Measurements from ENCODE around the gene ARHGAP15. TPM values are rescaled to one million over a fixed set of nuclear protein-coding genes. Genes with fewer than 3 reads are reported as not detected.
A peak's percentile ranks its signal among the peaks of the same experiment; 100 is the strongest.

The ARHGAP15 gene
- total RNA-seq, 2 donors from 2014 or later = 0.41 to 4.3 TPM

DNA sequence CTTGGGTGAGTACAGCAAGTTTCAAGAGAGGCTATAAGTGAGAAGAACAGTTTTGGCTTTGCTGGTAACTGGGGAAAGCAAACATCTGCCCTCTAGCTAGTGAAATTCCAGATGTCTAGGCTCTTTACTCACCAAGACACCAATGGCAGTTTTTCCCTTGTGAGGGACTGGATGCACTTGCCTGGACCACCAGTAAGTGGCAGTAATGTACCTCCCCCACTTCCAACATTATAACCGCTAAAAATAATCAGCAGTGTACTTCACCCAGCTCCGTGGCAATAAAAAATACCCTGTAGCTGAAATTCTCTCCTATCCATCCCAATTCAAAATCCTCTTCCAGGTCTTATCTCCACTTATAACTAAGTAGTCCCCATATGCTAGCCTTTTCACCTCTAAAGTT is 383.9 kb downstream of the ARHGAP15 start:
- WGBS = 29% methylated on average over 2 of the region's 2 CpGs
- intact Hi-C loops (cut with DNase I) = no loop called here
- Histone ChIP-seq H3K4me1 (replicated peaks) (no peaks in the 10 kb centered on the region), H3K27me3 (replicated peaks; ENCODE audit: insufficient read depth) (no peaks in the 10 kb centered on the region), H3K36me3 (no peaks in the 10 kb centered on the region), H3K9me3 (no peaks in the 10 kb centered on the region), H3K27ac (no peak overlapping the region), H3K4me3 (no peak overlapping the region)
- no peak for DNase-seq (ENCODE audit: low spot score)
- TF ChIP-seq, protein P1, sequence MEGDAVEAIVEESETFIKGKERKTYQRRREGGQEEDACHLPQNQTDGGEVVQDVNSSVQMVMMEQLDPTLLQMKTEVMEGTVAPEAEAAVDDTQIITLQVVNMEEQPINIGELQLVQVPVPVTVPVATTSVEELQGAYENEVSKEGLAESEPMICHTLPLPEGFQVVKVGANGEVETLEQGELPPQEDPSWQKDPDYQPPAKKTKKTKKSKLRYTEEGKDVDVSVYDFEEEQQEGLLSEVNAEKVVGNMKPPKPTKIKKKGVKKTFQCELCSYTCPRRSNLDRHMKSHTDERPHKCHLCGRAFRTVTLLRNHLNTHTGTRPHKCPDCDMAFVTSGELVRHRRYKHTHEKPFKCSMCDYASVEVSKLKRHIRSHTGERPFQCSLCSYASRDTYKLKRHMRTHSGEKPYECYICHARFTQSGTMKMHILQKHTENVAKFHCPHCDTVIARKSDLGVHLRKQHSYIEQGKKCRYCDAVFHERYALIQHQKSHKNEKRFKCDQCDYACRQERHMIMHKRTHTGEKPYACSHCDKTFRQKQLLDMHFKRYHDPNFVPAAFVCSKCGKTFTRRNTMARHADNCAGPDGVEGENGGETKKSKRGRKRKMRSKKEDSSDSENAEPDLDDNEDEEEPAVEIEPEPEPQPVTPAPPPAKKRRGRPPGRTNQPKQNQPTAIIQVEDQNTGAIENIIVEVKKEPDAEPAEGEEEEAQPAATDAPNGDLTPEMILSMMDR (IDR thresholded peaks at IDR 0.05) = peak in 2 of 4 experiments; percentile 17 to 42
- TF ChIP-seq POLR2A (IDR thresholded peaks at IDR 0.05) = no peak

DNA sequence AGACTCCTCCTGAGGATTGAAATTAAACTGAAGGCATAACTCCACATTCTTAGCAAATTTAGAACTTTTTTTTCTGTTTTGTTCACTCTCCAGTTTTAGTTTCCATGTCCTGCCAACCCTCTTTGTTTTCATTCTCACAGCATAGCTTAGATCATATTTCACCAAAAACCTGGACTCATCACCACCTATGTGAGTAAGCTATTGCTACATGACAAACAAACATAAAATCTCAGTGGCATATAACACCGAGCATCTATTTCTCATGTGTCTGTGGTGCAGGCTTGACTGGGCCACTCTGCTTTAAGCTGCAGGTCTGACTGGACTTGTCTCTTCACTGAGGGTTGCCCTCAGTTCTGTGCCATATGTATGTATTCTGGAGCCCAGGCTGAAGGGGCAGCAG is 385.2 kb downstream of the ARHGAP15 start:
- WGBS = 55% methylated on average over 1 of the region's 1 CpG
- intact Hi-C loops (cut with DNase I) = no loop called here
- TF ChIP-seq POLR2AphosphoS5 (IDR thresholded peaks at IDR 0.05) = no peak
- TF ChIP-seq POLR2A (IDR thresholded peaks at IDR 0.05) = no peak
- TF ChIP-seq, protein P1 (IDR thresholded peaks at IDR 0.05) = no peak
- Histone ChIP-seq H3K27ac (no peak overlapping the region), H3K4me3 (no peak overlapping the region), H3K36me3 (no peaks in the 10 kb centered on the region), H3K27me3 (replicated peaks; ENCODE audit: insufficient read depth) (no peaks in the 10 kb centered on the region), H3K9me3 (no peaks in the 10 kb centered on the region), H3K4me1 (replicated peaks) (no peaks in the 10 kb centered on the region)
- no peak for DNase-seq (ENCODE audit: low spot score)

GRCh38 chr2:143515318-143515717 is 386.1 kb downstream of the ARHGAP15 start:
- H3K4me3 ChIP-seq = no peak overlapping the region
- H3K27ac ChIP-seq = no peak overlapping the region
- TF ChIP-seq POLR2AphosphoS5 (IDR thresholded peaks at IDR 0.05) (no peak), POLR2A (IDR thresholded peaks at IDR 0.05) (no peak)
- TF ChIP-seq, protein P1 (IDR thresholded peaks at IDR 0.05) = no peak
- no peaks in the 10 kb centered on the region for H3K27me3 ChIP-seq (replicated peaks; ENCODE audit: insufficient read depth)
- intact Hi-C loops (cut with DNase I) = no loop called here
- H3K4me1 ChIP-seq (replicated peaks) = no peaks in the 10 kb centered on the region
- no peaks in the 10 kb centered on the region for H3K36me3 ChIP-seq
- no peaks in the 10 kb centered on the region for H3K9me3 ChIP-seq
- no peak for DNase-seq (ENCODE audit: low spot score)

DNA sequence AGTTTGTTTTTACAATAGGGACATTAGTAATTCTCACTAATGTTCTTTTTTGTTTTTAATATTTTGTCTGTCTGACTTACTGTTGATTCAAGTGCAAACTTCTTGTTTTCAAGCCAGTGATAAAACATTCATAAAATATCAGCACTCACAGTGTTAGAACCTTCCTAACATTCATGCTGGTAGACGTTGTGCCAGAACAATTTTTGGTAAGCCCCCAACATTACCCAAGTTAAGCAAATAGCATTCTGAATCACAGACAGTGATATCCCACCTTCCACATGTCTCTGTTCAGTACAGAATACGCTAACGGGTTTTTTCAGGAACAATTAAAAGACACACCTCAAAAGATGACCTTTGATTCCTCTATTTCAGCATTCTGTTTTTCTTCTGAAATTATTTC is 390.3 kb downstream of the ARHGAP15 start:
- no peaks in the 10 kb centered on the region for H3K9me3 ChIP-seq
- TF ChIP-seq POLR2AphosphoS5 (IDR thresholded peaks at IDR 0.05) = no peak
- TF ChIP-seq, protein P1 (IDR thresholded peaks at IDR 0.05) = no peak
- no peak for TF ChIP-seq POLR2A (IDR thresholded peaks at IDR 0.05)
- H3K36me3 ChIP-seq = no peaks in the 10 kb centered on the region
- DNase-seq (ENCODE audit: low spot score) = no peak
- H3K4me3 ChIP-seq = no peak overlapping the region
- WGBS = 53% methylated on average over 3 of the region's 3 CpGs
- H3K27ac ChIP-seq = no peak overlapping the region
- intact Hi-C loops (cut with DNase I) = no loop called here
- H3K27me3 ChIP-seq (replicated peaks; ENCODE audit: insufficient read depth) = no peaks in the 10 kb centered on the region
- H3K4me1 ChIP-seq (replicated peaks) = no peaks in the 10 kb centered on the region

DNA sequence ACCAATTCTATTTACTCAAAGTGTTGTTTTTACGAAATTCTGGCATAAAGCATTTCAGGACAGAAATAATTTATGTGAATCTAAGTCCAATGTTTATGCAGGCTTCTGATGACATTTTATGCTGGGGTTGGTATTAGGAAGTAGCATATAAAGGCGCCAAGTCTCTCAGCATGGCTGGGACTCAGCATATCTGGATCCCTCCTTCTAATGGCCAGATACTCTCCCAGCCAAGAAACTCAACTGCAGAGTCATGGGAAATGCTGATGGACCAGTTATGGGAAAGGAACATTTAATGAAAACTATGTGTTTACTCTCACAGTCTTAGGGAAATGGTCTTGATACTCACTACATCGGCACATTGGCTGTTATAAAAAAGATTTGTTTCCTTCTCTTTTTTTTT is 392.2 kb downstream of the ARHGAP15 start:
- WGBS = 69% methylated on average over 3 of the region's 3 CpGs
- DNase-seq (ENCODE audit: low spot score) = no peak
- intact Hi-C loops (cut with DNase I) = no loop called here
- Histone ChIP-seq H3K27me3 (replicated peaks; ENCODE audit: insufficient read depth) (no peaks in the 10 kb centered on the region), H3K4me1 (replicated peaks) (no peaks in the 10 kb centered on the region), H3K36me3 (no peaks in the 10 kb centered on the region), H3K4me3 (no peak overlapping the region), H3K27ac (no peak overlapping the region), H3K9me3 (no peaks in the 10 kb centered on the region)
- TF ChIP-seq POLR2AphosphoS5 (IDR thresholded peaks at IDR 0.05) = no peak
- TF ChIP-seq, protein P1 (IDR thresholded peaks at IDR 0.05) = no peak
- TF ChIP-seq POLR2A (IDR thresholded peaks at IDR 0.05) = no peak
